Measurements from ENCODE around the gene CAPN1.
"Not testable (repeated sequence)": the region's sequence is repeated elsewhere in the genome, so short reads cannot be mapped to it uniquely, and the experiment has no call there.

CAPN1 gene

GRCh38 chr11:65248184-65248710, 66.5 kb downstream of the CAPN1 start:
- not testable (repeated sequence) for H3K36me3 ChIP-seq (ENCODE audit: insufficient read depth, low read length); H2AFZ ChIP-seq (ENCODE audit: low read depth, low read length); H3K4me1 ChIP-seq (ENCODE audit: insufficient read depth, low read length); H3K4me3 ChIP-seq (ENCODE audit: low read length); H3K27me3 ChIP-seq (ENCODE audit: insufficient read depth, low read length); H3K9me3 ChIP-seq (ENCODE audit: low read length)

- Histone ChIP-seq H3K27me3 (ENCODE audit: insufficient read depth, low read length) (no peaks in the 10 kb centered on the region), H2AFZ (ENCODE audit: low read depth, low read length) (no peak overlapping the region), H3K4me1 (ENCODE audit: insufficient read depth, low read length) (no peaks in the 10 kb centered on the region), H3K9me3 (ENCODE audit: low read length) (no peaks in the 10 kb centered on the region), H3K4me3 (ENCODE audit: low read length) (no peak overlapping the region), H3K36me3 (ENCODE audit: insufficient read depth, low read length) (no peaks in the 10 kb centered on the region)
Observed at GRCh38 chr11:65251476-65251875, 69.7 kb downstream of the CAPN1 start.

DNA sequence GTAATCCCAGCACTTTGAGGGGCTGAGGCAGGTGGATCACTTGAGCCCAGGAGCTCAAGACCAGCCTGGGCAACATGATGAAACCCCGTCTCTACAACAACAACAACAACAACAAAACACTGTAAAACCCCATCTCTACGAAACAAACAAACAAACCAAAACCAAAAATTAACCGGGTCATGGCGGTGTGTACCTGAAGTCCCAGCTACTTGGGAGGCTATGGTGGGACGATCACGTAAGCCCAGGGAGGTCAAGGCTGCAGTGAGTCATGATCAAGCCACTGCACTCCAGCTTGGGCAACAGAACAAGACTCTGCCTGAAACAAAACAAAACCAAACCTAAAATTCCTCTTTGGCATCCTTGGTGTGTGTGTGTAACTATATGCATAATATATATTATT, 73.0 kb downstream of the CAPN1 start:
- Histone ChIP-seq H3K27me3 (ENCODE audit: insufficient read depth, low read length) (no peaks in the 10 kb centered on the region), H3K9me3 (ENCODE audit: low read length) (no peaks in the 10 kb centered on the region)

GRCh38 chr11:65258988-65259387, 77.3 kb downstream of the CAPN1 start:
- Histone ChIP-seq H3K36me3 (ENCODE audit: insufficient read depth, low read length) (peaks cover 2% of the 10 kb centered on the region), H2AFZ (ENCODE audit: low read depth, low read length) (no peak overlapping the region), H3K4me1 (ENCODE audit: insufficient read depth, low read length) (peaks cover 7% of the 10 kb centered on the region), H3K4me3 (ENCODE audit: low read length) (no peak overlapping the region), H3K9me3 (ENCODE audit: low read length) (no peaks in the 10 kb centered on the region), H3K27me3 (ENCODE audit: insufficient read depth, low read length) (no peaks in the 10 kb centered on the region)

More for the DNA sequence above, 73.0 kb downstream of the CAPN1 start:
- Histone ChIP-seq H3K36me3 (ENCODE audit: insufficient read depth, low read length) (no peaks in the 10 kb centered on the region), H3K4me1 (ENCODE audit: insufficient read depth, low read length) (no peaks in the 10 kb centered on the region), H3K4me3 (ENCODE audit: low read length) (no peak overlapping the region), H2AFZ (ENCODE audit: low read depth, low read length) (no peak overlapping the region)

DNA sequence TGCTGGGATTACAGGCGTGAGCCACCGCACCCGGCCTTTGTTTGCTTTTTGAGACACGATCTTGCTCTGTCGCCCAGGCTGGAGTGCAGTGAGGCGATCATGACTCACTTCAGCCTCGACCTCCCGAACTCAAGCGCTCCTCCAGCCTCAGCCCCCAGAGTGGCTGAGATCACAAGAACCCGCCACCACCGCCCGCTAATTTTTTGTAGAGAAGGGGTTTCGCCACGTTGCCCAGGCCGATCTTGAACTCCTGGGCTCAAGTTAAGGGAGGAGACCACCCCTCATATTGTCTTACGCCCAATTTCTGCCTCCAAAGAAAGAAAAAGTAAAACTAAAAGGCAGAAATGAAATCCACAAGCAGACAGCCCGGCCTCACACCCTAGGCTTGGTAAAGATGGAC, 78.6 kb downstream of the CAPN1 start:
- no peaks in the 10 kb centered on the region for H3K27me3 ChIP-seq (ENCODE audit: insufficient read depth, low read length)
- H3K4me3 ChIP-seq (ENCODE audit: low read length): no peak overlapping the region
- H3K36me3 ChIP-seq (ENCODE audit: insufficient read depth, low read length): peaks cover 2% of the 10 kb centered on the region
- no peak overlapping the region for H2AFZ ChIP-seq (ENCODE audit: low read depth, low read length)
- peaks cover 7% of the 10 kb centered on the region for H3K4me1 ChIP-seq (ENCODE audit: insufficient read depth, low read length)
- no peaks in the 10 kb centered on the region for H3K9me3 ChIP-seq (ENCODE audit: low read length)

GRCh38 chr11:65260756-65261590, 79.2 kb downstream of the CAPN1 start:
- no peaks in the 10 kb centered on the region for H3K9me3 ChIP-seq (ENCODE audit: low read length)

More at GRCh38 chr11:65260756-65261590, 79.2 kb downstream of the CAPN1 start:
- Histone ChIP-seq H2AFZ (ENCODE audit: low read depth, low read length) (peak overlapping the region; percentile 43), H3K4me3 (ENCODE audit: low read length) (peak overlapping the region; percentile 63), H3K36me3 (ENCODE audit: insufficient read depth, low read length) (peaks cover 9% of the 10 kb centered on the region), H3K27me3 (ENCODE audit: insufficient read depth, low read length) (no peaks in the 10 kb centered on the region), H3K4me1 (ENCODE audit: insufficient read depth, low read length) (peaks cover 7% of the 10 kb centered on the region)

Data from neuron (in vitro differentiated cells).